ENCODE measurements around the gene ZBTB20.

The ZBTB20 gene

GRCh38 chr3:114900908-114901307, 246.2 kb downstream of the ZBTB20 start:
- no peak for DNase-seq

GRCh38 chr3:114899186-114899931, 247.7 kb downstream of the ZBTB20 start:
- peak; percentile 32 for DNase-seq

GRCh38 chr3:114896978-114897377, 250.1 kb downstream of the ZBTB20 start:
- DNase-seq: no peak

DNA sequence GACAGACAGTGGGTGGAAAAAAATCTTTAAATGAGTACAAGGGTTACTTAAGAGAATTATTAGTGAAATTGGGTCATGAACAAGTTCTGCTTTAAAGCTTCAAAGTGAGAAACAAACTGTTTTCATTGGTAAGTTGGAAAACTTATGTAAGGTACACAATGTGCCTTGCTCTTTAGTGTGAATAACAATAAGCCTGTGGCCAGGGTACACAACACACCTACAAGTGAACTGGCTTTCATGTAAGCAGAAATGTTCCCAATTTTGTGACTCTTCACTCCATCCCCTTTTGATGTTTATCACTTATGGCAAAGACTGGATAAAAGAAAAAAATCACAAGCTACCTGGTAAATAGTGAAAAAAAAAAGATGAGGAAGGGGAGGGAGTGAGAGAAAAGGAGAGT, 253.7 kb downstream of the ZBTB20 start:
- no peak for DNase-seq

- peak; percentile 10 for DNase-seq
Measured at GRCh38 chr3:114892880-114893279, 254.2 kb downstream of the ZBTB20 start.

DNA sequence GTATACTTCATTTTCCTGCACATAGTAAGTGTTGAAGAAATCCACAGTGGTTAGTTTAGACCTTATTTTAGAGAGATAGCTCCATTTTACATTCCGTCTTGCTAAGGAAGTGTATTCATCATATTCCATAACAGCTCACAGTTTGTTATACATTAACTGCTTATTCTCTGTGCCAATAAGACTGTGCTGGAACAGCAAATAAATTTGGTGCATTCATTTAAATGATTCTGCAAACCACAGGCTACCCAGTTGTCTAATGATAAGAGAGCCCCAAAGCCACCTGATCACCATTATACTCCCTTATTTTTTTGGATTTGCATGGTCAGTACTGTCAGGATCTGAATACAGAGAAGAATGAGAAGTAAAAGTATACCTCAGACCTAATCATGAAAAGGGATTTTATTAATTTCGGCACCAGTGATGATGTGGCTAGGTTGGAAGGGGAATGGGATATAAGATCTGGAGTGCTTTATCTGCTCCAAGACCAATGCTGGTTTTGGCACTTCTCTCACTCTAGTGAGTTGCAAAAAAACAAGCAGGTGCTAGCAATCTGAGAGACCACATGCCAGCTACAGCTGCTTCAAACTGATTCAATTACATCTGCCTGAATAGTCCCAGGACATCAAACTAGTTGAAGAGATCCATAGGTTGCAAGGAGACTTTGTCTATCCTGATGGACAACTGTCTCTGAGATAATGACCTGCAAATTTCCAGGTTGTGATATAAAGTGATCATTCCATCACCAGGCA, 254.8 kb downstream of the ZBTB20 start:
- peak; percentile 16 for DNase-seq

- DNase-seq: no peak
Measured at GRCh38 chr3:114887806-114888205, 259.3 kb downstream of the ZBTB20 start.

- DNase-seq: no peak
Measured at GRCh38 chr3:114886905-114887304, 260.2 kb downstream of the ZBTB20 start.

DNA sequence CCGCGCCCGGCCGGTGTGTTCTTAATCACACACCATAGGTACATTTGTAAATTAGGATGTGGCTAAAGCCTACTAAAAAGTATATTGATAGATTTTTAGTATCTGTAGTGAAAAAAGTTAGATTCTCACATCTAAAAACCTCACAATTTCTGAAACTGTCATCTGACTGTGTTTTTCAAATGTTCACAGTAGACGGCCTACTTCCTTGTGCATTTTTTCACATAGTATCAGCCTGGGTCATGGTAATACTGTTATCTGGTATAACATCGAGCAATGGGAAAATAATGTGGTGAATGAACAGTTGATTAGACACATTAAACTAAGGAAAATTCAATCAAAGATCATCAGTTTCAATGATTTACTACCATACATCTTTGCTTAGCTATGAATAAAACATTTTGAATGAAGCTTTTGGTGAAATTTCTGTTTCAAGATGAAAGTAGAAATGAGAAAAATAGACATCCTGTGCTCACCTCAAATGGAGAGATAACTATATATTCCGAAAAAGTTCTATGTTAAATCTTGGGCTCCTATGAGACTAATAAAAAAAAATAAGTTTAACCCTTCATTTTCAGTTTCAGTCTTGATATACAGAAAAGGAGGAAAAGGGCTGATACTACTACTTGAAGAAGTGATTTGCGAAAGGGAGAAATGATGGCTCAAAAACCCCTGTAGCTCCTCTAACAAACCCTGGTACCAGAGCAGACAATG, 262.7 kb downstream of the ZBTB20 start:
- no peak for DNase-seq

DNA sequence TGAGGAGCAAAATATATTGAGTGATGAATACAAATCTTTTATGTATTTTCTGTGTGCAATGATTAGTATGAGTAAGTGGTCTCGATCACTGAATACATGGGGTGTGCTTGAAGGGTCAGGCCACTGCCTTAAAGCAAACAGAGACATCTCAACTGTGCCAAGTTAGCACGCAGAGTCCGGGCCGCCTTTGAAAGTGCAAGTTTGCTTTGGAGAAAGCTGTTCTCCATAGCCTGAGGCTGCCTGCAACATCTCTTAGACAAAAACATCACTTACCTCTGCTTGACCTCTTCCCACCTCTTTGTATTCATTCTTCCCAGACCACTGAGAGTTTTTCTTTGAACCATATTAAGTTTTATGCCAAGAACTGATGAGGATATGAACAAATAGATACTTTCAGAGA, 267.0 kb downstream of the ZBTB20 start:
- no peak for DNase-seq

DNA sequence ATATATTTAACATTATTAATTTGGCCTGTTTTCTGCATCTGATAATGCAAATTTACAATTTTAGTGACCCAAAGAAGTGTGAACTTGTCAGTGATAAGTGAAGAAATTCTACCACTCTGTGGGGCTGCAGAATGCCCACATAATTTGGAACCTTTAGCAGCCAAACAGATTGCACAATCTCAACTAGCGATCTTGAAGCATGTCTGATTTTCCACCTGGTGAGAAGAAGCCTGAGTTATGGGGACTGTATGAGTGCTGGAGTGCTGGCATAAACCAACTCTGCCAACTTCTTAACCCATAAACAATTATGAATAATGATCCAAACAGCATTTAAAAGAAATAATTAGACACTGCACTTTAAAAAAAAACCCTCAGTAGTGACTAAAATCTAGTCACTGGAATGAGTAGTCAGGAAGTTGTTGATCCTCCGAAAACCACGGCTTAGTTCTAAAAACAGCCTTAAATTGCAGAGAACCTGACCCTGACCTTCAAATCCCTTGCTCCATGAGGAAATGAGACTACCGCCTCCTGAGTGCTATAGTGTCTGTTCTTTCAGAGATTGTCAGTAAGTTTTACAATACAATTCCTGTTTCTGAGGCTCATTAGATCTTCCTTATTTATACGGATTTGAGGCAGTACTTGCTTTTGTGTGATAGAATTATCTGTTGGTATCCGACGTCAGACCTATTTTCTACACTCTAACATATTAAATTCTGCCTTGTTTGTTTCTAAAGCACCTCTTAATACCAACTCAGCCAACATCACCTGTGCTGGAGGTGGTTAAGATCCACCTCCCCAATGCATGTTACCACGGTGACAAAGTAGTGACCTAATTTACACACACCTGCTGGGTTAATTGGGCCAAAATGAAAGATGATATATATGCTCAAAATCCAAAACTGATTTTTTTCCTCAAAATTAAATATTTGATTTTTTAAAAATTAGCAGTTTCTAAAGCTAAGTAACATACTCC, 267.7 kb downstream of the ZBTB20 start:
- no peak for DNase-seq

- DNase-seq: no peak
Measured at GRCh38 chr3:114878114-114878839, 268.8 kb downstream of the ZBTB20 start.

DNA sequence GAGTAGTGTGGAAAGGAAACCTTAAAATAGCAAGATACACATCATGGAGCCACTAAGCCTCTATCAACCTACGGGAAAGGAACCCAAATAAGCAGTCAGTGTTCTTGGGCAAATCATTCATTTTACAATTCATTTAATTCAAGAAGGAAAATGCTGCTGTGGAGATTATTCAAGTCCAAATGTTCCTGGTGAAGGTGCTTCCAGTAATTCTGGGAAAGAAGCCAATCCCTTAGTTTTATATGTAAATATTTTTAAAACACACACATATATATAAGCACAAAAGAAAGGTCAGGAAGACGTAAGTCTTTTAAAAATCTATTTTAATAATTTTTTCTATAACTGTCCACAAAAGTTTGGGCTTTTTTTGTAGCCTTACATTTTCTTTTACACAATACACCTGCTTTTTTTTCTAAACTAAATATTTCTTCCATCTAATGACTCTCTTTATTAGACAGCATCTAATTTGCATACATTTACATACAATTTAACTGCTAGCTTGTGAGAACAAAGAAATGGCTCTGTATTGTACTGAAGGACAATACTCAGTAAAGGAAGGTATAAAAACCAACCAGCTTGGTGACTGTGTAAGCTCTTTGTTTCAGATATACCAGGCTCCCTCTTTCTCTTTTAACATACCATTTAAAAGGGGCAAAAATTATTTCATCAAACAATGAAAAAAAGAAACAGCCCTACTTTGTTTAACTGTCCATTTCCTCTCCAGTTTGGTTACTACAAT, 269.5 kb downstream of the ZBTB20 start:
- no peak for DNase-seq

- DNase-seq: no peak
Measured at GRCh38 chr3:114874522-114874971, 272.5 kb downstream of the ZBTB20 start.

- DNase-seq: no peak
Measured at GRCh38 chr3:114873591-114873990, 273.5 kb downstream of the ZBTB20 start.

- no peak for DNase-seq
Measured at GRCh38 chr3:114872588-114872987, 274.5 kb downstream of the ZBTB20 start.

DNA sequence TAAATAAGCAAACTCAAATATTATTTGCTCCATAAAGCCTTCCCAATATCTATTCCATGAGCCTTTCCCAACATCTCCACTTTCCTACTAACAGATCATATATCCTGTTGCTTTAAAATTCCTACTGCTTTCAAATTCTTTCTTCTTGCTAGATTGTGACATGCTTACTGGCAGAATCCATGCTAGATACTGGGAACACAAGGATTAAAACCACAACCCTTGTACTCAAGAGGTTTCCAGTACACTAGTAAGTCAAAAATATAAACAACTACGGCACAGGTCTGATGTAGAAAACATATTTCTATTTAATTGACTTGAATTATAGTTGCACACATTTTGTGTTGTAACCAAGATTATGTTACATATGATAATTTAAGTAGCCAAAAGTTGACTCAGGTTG, 275.0 kb downstream of the ZBTB20 start:
- DNase-seq: no peak

DNA sequence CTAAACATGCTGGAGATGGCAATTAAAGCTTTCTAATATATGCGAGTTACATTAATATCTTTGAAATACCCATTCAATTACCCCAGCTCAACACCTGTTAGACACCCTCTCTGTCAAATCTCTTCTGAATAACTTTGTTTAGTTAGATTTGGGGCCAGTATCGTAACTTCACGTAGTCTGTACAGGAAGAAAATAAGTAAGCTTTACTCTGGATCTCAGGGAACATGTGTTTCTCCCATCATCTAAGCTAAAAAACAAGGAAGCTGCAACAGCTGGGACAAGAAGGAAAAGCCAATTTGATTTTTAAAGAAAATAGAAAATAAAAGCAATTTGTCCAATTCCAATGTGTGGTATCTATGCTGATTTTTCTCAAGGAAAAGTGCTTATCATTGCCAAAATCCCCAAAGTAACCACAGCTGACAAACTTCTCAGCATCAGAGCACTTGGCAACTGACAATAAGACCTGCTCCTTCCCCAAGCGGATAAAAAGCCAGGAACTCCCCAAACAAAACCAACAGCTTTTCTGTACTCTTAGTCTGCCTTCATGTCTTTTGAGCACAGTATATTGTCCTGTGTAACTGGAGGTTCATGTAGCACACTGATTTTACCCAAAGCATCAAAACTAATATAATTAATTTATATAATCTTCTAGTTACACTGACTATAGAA, 279.1 kb downstream of the ZBTB20 start:
- DNase-seq: no peak

- no peak for DNase-seq
Measured at GRCh38 chr3:114867359-114867758, 279.7 kb downstream of the ZBTB20 start.

GRCh38 chr3:114866430-114866829, 280.7 kb downstream of the ZBTB20 start:
- DNase-seq: no peak

Measured in NCI-H82 (cell line).